Measurements from ENCODE around the gene DNAI7.

The DNAI7 gene

DNA sequence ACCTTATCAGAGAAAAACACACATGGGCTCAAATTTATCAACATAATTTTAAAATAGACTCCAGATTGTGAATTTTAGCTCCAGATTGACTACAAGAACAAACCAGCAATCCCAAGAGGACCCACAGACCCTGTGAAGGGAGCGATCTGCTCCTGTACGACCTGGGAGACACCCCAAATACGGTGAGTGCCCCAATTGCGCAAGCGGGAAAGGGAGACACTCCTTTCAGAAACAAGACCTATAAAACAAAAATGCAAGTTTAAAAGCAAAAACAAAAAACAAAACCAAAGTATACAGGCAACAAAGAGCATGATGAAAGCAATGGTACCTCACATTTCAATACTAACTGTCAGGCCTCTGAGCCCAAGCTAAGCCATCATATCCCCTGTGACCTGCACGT lies 32.1 kb downstream of the DNAI7 start:
- DNase-seq = no peak

DNA sequence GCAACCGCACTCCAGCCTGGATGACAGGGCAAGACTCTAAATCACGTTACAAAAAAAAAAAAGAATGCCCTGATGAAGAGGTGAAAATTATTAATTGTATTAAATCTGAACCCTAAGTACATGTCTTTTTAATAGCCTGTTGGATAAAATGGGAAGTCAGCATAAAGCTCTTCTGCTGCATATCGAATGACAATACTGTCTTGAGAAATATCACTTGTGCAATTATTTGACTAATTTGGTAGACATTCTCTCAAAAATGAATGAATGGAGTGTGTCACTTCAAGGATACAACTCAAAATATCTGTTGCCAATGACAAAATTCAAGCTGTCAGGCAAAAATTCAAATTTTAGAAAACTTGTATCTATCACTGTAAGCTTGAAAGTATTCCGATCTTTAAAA lies 38.9 kb downstream of the DNAI7 start:
- no peak for DNase-seq

DNA sequence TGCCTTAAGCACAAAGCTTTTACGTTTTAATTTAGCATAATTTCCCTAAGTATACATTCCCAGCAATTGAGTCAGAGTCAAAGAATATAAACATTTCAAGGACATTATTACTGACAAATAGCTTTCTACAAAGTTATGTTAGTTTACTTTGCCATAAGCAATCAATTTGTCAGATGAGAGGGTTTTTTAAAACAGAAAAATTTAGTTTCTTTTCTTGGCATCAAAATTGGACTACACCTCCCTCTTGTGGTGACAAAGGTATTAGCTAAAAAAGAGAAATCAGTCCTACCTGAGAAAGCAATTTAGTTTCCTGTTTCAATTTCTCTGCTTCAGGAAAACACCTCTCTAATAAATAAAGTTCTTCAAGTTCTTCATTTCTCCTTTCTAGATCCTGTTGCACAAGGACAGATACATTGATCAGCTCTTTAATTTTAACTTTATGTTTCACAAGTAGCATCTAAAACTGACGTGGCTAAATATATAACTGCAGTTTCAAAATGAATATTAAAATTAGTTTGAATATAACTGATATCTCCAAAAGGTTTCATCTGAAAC lies 39.9 kb downstream of the DNAI7 start:
- DNase-seq = no peak

DNA sequence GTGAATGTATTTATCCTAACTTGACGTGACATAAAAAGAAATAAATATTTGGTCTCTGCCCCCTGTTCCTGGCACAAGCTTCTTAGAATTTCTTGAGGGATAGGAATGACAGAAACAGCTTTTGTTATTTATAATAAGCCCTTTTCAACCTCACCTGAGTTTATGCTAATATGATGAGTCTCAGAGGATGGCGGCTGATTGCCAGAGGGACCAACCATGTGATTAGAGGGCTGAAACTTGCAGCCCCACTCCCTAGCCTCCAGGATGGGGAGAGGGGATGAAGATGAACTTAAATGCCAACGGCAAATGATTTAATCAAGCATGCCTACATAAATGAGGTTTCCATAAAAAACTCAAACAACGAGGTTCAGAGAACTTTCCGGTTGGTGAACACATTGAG lies 42.9 kb downstream of the DNAI7 start:
- DNase-seq = no peak

DNA sequence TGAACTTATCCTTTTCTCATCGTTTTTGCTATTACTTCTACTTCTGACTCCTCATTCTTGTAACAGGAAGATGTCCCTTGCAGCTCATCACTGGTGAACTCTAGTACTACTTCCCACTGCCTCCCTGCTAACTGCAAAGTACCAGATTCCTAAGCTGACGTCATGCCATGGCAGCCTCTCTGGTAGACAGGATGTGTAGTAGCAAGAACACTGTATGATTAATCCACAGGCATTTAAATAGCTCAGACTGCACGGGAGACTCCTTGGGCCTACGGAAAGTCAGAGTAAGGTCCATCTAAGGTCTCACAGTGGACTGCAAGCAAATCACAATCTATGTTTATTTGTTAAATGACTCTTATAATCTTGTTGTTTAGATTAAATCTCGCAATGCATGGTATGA lies 43.5 kb downstream of the DNAI7 start:
- no peak for DNase-seq

DNA sequence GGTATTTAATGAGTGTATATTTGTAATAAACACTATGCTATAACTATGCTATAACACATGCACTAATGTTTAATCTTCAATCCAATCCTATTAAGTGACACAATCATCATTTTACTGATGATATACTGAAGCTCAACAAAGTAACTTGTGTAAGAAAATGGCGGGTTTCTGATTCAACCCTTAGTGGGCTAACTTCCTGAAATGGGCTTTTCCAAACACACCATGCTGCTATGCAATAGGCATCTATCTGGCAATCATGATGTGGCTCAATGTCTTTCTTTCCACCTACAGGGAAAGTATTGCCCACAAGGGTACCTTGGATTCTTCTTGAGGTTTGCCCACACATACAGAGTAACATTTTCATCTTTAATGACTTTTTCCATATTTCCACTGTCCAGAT lies 48.3 kb downstream of the DNAI7 start:
- no peak for DNase-seq

DNA sequence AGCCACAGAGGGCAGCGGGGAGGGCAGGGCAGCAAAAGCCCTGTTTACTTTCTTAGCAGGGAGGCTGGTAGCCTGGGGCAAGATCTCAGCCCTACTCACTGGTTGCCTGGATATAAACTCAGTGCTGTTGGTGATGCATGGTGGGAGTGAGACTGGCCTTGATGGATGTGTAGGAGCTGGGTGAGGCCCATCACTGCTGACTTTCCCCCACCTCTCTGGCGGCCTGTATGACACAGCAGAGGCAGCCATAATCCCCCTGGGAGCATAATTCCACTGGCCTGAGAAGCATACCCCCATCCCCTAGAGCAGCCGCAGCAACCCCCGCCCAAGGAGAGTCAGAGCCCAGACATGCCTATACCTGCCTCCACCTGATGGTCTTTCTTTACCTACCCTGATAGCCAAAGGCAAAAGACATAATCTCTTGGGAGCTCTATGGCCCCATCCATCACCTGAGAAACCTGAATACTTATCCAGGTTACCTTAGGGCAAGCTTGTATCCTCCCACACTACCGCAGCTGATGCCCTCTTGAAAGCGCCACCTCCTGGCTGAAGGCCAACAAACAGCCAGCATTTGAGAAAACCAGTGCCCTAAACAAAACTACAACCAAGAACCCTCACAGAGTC lies 59.3 kb downstream of the DNAI7 start:
- no peak for DNase-seq

DNA sequence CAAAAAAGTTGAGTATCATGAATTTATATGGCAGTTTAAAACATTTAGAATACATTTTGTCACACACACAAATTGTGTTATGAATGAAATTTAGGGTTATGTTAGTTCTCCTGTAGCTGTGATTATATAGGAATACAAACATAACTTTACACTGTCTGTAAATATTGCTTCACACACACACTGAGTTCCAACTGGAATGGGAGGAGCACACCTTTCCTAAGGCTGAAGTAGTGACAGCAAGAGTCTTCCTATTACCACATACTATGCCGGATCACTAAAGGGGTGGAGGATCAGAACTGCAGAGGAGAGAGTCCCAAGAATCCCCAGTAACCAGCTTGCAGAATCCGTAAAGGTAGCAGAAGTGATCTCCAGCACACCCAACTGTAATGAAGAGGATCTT lies 63.7 kb downstream of the DNAI7 start:
- DNase-seq = no peak

DNA sequence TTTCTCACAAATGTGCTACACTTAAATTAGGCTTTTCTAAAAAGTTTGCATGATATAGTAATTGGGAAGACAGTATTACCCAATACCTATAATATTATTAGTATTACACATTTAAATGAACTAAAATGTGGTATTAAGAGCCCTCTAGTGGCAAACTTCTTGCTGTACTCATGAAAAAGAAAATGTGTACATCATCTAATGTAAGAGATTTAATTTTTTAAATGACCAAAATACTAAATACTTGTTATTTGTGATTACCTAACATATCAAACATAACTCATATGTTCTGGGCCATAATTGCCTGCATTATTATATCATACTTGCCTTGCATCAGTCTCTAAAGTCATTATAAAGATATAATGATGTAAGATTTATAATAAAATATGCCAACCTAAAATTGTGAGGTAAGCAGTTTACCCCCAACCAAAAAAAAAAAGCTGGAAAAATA lies 64.2 kb downstream of the DNAI7 start:
- DNase-seq = no peak

DNA sequence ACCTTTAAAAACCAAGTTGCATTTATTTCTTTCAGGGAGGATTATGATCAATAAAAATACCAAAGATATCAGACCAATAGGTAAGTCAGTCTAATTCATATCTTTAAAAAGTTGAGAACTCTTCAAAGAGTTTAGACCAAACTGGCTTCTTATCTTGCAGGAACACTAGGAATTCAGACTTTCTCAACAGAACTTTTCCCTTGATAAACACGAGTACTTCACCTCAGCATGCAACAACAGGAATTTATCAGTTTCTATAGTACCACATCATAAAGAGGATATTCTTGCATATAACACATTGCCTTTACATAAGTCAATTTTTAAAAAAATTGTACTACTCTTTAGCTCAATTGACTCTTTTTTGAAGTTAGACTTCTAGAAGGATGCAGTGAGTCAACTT lies 68.2 kb downstream of the DNAI7 start:
- DNase-seq = no peak

DNA sequence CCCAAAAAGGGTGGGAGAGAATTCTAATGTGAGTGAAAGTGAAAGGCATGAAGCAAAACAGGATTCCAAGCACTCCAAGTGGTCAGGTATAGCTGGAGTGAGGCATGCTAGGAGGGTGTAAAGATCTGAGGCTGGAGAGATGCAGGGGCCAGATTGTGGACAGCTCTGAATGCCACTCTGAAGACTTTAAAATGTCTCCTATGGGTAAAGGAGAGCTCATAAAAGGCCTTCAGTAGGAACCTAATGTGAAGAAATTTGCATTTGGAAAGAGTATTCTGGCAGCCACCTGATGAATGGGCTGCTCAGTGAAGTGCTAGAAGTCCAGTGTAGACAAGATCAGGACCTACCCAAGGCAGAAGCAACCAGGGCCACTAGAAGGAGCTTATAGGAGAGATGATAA lies 68.9 kb downstream of the DNAI7 start:
- no peak for DNase-seq

DNA sequence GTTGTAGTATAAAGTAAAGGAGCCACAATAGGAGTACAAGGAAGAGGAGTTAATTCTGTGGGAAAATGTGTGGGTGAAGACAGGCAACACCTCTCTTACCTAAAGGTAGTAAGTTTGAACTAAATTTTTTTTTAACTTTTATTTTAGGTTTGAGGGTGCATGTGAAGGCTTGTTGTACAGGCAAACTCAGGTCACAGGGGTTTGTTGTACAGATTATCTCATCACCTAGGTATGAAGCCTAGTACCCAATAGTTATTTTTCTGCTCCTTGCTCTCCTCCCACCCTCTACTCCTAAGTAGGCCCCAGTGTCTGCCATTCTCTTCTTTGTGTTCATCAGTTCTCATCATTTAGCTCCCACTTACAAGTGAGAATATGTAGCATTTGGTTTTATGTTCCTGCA lies 70.5 kb downstream of the DNAI7 start:
- DNase-seq = no peak

DNA sequence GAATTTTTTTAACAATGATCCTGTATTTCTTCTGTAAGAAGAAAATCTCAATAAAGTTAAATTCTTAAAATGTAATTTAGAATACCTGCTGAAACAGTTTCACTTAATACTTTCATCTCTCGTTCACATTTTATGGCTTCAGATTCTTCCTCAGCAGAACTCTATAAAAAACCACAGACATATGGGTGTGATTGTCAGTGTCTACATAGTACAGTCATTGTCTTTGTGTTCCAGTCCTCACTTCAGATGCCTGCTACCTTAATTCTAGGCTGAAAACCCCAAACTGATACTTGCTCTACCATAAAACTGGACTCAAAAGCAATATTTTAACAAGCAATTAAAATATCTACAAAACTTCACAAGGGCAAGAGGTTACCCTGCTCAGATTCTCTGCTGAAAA lies 71.8 kb downstream of the DNAI7 start:
- no peak for DNase-seq

DNA sequence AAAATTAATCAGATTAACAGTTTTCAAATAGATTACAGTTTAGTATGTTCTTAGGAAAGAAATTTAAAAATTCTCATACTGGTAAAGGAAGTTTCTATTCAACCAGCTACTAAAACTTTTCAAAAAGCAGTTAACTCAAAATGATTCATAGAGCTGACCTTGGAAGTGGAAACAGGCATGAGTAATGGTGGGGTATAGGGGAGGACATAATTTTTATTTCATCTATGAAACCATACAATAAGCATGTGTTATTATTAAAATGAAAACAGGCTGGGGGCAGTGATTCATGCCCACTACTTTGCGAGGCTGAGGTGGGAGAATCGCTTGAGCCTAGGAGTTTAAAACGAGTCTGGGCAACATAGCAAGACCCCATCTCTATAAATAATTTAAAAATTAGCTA lies 73.0 kb downstream of the DNAI7 start:
- DNase-seq = no peak

DNA sequence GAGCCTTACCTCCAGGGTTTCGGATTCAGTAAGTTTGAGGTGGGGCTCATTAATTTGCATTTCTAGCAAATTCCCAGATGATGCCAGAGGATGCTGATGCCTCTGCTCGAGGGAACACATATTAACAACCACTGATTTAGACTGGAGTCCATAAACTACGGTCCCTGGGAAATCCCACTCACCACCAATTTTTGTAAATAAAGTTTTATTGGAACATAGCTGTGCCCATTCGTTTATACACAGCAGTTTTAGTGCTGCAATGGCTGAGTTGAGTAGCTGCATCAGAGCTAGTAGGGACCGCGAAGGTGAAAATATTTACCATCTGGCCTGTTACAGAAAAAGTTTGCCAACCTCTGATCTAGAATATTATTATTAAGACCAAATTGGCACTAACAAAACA lies 73.8 kb downstream of the DNAI7 start:
- DNase-seq = no peak

DNA sequence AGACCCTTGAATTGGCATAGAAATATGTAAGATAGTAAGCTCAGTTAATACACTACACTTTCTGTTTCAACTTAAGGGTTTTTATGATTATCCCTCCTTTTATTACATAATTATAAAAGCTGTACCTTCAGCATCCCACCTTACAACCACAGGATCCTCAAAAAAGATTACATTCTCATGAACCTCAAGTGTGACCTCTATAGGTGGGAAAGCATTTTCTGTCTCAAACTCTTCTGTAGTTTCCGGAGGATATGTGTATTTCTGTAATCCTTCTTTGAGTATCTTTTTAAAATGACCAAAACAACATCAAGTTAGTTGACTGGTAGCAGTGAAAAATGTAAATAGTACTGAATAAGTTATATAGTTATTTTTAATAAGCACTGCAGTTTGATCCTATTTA lies 75.9 kb downstream of the DNAI7 start:
- DNase-seq = no peak

DNA sequence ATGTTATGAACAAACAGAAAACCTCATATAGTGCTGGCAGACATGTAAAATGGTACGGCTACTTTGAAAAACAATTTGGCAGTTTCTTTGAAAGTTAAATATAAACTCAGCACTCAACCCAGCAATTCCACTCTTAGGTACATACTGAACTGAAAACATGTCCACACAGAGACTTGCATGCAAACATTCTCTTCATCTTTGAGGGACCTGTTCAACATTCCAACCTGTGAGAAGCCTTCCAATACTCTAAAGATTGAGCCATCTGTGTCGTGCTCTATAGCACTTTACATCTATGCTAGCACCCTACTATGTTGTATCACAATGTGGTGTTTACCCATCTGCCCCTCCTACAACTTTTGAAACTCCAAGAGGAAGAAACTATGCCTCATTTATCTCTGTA lies 79.3 kb downstream of the DNAI7 start:
- no peak for DNase-seq

DNA sequence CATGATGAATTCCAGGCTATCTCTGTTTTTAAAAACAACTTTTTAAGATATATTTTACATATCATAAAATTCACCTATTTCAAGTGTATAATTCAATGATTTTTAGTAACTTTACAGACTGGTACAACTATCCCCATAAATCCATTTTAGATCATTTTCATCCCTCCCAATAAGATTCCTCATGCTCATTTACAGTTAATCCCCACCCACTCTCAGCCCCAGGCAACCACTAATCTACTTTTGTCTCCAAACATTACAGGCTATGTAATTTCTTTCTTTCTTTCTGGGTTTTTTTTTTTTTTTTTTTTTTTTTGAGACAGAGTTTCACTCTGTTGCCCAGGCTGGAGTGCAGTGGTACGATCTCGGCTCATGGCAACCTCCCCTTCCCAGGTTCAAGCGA lies 81.3 kb downstream of the DNAI7 start:
- no peak for DNase-seq

DNA sequence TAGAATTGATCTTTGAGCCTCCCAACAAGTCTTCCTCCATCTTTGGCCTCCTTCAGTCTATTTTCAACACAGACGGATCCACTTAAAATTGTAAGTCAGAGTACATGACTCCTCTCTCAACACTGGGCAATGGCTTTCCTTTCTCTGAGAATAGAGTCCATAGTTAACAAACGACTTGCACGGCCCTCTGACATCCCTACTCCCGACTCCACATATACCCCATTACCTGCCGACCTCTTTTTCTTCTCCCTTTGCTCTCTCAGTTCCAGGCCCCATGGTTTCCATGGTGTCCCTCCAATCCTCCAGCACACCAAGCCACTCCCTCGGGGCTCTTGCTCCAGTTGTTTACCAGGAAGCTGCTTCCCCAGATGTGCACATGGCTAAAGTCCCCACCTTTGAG lies 84.7 kb downstream of the DNAI7 start:
- no peak for DNase-seq

DNA sequence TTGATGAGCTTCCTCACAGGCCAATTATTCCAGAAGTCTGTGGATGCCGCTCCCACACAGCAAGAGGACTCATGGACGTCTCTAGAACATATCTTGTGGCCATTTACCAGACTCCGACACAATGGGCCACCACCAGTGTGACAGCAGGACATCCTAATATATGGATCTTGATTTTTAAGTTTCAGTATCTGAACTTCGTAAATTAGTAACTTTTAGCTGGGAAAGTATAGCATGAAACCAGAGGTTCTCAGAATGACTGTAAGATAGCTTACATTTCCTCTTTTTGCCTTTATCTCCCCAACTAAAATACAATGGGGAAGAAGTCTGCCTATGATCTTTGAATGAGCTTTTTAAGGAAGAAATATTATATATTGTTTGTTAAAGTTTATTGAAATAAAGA lies 87.0 kb downstream of the DNAI7 start:
- no peak for DNase-seq

DNA sequence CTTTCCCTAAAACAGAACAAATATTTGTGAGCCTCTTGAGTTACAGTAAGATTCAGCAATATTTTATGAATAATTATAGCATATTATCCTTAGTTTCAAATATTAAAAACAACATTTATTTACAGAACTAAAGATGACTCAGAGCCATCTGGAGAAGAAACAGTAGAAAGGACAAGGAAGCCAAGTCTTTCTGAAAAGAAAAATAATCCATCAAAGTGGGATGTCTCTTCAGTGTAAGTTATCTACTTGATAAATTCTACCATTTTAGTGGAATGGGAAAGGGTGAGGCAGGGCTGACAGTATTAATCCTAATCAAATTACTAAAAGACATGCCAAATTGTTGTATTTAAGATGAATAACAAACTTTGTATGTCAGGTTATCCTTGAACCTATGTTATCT lies 88.1 kb downstream of the DNAI7 start:
- DNase-seq = no peak

DNA sequence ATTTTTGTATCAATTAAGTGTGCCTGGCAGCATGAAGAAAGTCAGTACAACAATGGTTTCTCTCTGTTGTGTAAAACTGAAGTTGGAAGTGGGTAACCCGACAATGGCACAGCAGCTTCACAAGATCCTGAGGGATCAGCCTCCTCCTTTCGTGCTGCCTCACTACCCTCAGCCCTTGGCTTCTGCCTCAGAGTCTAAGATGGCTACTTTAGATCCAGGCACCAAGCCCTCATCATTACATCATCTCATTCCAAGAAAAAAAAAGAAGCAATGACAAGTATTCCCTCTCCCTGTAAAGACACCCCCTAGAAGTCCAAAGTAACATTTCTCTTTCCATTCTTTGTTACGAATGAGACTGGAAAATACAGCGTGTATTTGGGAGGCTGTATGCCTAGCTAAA lies 92.6 kb downstream of the DNAI7 start:
- no peak for DNase-seq

DNA sequence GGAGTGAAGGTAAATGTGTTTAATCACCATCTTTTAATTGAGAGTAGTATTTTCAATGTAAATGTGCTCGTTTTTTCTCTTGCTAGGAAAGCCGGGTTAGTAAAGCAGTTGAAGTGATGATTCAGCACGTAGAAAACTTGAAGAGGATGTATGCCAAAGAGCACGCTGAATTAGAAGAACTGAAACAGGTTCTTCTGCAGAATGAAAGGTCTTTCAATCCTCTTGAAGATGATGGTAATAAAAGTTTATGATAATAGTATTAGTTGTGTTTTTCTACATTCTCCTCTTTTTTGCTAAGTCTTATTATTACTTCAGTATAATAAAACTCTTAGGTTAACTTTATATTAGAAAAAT lies 93.9 kb downstream of the DNAI7 start:
- no peak for DNase-seq

DNA sequence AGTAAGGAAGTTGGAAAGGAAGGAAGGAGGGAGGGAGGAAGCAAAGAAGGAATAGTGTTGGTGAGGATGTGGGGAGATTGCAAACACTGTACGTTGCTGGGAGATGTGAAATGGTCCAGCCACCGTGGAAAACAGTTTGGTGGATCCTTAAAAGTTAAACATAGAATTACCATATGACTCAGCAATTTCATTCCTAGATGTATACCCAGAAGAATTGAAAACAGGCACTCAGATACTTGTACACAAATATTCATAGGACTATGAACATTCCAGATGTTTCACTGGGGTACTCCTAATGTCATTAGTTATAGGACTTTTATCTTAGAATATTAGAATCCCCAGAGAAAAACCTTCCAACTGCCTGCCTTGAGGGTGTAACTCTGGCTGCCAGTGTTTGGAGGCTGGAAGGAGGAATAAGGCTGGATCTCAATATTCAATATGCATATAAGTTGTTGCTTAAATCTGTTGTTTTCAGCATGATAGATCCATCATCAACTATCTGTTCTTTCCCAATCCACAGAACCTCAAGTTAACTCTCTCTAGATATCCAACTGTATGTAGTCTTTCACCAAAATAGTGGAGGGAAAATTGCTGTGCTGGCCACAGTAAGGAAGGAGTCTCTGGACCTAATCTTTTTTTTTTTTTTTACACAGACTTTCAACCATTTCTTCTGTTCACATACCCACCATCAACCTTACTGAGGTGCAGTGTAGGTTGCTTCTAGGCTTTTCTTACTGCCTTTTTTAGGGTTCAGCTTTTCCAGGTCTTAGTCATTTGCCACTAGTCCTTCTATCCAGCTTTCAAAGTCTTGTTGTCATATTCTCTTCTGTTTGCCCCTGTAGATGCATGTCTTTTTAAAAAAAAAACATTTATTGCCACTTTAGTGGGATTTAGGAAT lies 94.5 kb downstream of the DNAI7 start:
- no peak for DNase-seq

DNA sequence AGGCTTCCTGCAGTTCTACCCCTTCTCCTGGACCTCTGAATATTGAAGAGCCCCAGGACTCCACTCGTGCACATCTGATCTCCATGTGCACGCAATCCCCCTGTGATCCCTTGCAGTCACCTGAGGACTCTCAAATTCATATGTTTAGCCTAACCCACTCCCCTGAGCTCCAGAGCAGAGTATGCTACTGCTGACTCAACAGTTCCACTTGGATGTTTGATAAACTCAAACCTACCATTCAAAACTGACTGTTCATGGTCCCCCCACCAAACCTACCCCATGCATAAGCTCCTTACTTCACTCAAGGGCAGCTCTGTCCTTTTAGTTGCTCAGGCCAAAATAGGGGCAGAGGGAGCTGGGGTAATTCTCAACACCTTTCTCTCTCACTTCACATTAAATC lies 96.0 kb downstream of the DNAI7 start:
- no peak for DNase-seq
